ENCODE measurements around the gene CNP. TPM values are rescaled to one million over a fixed set of nuclear protein-coding genes. Genes with fewer than 3 reads are reported as not detected.
A peak's percentile ranks its signal among the peaks of the same experiment; 100 is the strongest.

The CNP gene
- total RNA-seq, 1 experiment from 2014 or later: 51.2 TPM

- TF ChIP-seq ATF3 (IDR thresholded peaks at IDR 0.05) (no peak), EZH2 (IDR thresholded peaks at IDR 0.05) (no peak), CTCF (IDR thresholded peaks at IDR 0.05 in 2 of 3, conservative IDR thresholded peaks at IDR 0.05 in 1 of 3; ENCODE audit: borderline replicate concordance in 1 of 3, insufficient read depth in 1 of 3, low read depth in 2 of 3, low read length in 2 of 3) (no peak)
These were observed at the start of gene CNP (continued) for GRCh38 chr17:41966463-41967140.

GRCh38 chr17:41917192-41917591, 49.4 kb upstream of the CNP start:
- H3K4me3 ChIP-seq (replicated peaks in 1 of 2; ENCODE audit: low read depth in 1 of 2, low read length in 2 of 2): peak overlapping the region; percentile 99
- ChIA-PET CTCF (no interaction called here), RAD21 (ENCODE audit: low non-redundant PET in 1 of 2, low total read pairs in 2 of 2, uncharacterized antibody in 2 of 2, unreplicated experiment in 2 of 2) (no interaction called here), POLR2A (interaction anchor here (1.7 kb wide), 1 partner anchor 8 kb away, joined by 3 read pairs; no protein-coding TSS in a partner anchor)
- no peaks in the 10 kb centered on the region for H3K9me2 ChIP-seq (ENCODE audit: insufficient read depth)
- H3K4me2 ChIP-seq (ENCODE audit: low read length): peak overlapping the region; percentile 100
- H3K79me2 ChIP-seq (ENCODE audit: insufficient read depth, low read length): peaks cover 66% of the 10 kb centered on the region
- no TSS peak for BruUV-seq (replicated peaks)
- peaks cover 21 to 38% of the 10 kb centered on the region in 2 experiments for H3K4me1 ChIP-seq (ENCODE audit: control insufficient read depth in 1 of 2, insufficient read depth in 2 of 2, low read length in 2 of 2)
- H3K27me3 ChIP-seq (ENCODE audit: insufficient read depth, low read length): no peaks in the 10 kb centered on the region
- ATAC-seq: no peak
- no peak overlapping the region; the same call in 1 of the 2 replicates for H3K27ac ChIP-seq (ENCODE audit: low read depth, low read length)
- DNase-seq (ENCODE audit: low read depth, low spot score): no peak
- TF ChIP-seq EZH2phosphoT487 (IDR thresholded peaks at IDR 0.05; ENCODE audit: borderline replicate concordance) (no peak), CEBPB (IDR thresholded peaks at IDR 0.05; ENCODE audit: low read depth) (no peak), ZBTB33 (IDR thresholded peaks at IDR 0.05; ENCODE audit: extremely low read depth, insufficient replicate concordance, low read length) (no peak), ELF1 (IDR thresholded peaks at IDR 0.05; ENCODE audit: borderline replicate concordance, low read depth) (no peak), POLR2AphosphoS5 (IDR thresholded peaks at IDR 0.05; ENCODE audit: low read depth, low read length) (no peak), POLR2A (IDR thresholded peaks at IDR 0.05; ENCODE audit: borderline replicate concordance, extremely low read depth, insufficient read depth, insufficient read length) (no peak), EGR1 (IDR thresholded peaks at IDR 0.05; ENCODE audit: low read depth) (no peak), CTCF (IDR thresholded peaks at IDR 0.05 in 2 of 3, conservative IDR thresholded peaks at IDR 0.05 in 1 of 3; ENCODE audit: borderline replicate concordance in 1 of 3, insufficient read depth in 1 of 3, low read depth in 2 of 3, low read length in 2 of 3) (no peak), EZH2 (IDR thresholded peaks at IDR 0.05) (no peak), RAD21 (IDR thresholded peaks at IDR 0.05; ENCODE audit: low read depth) (no peak)
- H3K36me3 ChIP-seq (ENCODE audit: control insufficient read depth in 1 of 2, insufficient read depth in 2 of 2, low read length in 2 of 2): peaks cover 14 to 21% of the 10 kb centered on the region in 2 experiments; a peak in 3 of 4 replicates
- no peaks in the 10 kb centered on the region for H3K9me3 ChIP-seq (ENCODE audit: control insufficient read depth in 1 of 2, insufficient read depth in 1 of 2, low read depth in 1 of 2, low read length in 2 of 2)
- H2AFZ ChIP-seq (ENCODE audit: low read depth, low read length, poor library complexity, severe bottlenecking): no peak overlapping the region
- H3K9ac ChIP-seq (ENCODE audit: low read length): peak overlapping the region; percentile 99
- intact Hi-C loops (cut with micrococcal nuclease): no loop called here
- no peaks in the 10 kb centered on the region for H4K20me1 ChIP-seq (ENCODE audit: insufficient read depth)
